GM19035 (cell line): ENCODE measurements around the gene TRIM9.
"Not testable (repeated sequence)": the region's sequence is repeated elsewhere in the genome, so short reads cannot be mapped to it uniquely, and the experiment has no call there.

Experiments
- ATAC-seq: cut with Tn5 transposase; IDR thresholded peaks from one replicate; pipeline ENCODE4 v1.9.1; 2021; ENCODE audit not compliant: unreplicated experiment

Gene TRIM9

GRCh38 chr14:50967790-50968189 lies 127.1 kb downstream of the TRIM9 start:
- ATAC-seq: no peak

DNA sequence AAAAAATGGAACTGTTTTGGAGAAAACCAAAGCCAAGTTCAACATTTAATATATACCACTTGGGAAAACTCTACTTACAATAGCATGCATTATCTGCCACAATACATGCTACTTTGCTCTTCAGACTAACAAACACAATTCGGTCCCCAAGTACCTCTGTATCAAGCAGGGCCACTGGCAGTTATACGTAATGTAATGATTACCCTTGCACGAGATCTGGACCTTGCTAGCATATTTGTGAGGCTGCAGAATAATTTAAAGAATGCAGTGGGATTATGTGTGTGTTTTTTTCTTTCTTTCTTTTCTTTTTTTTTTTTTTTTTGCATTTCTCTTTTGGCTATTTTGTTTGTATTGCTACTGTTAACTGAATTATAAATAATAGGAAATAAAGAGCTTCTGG lies 127.8 kb downstream of the TRIM9 start:
- no peak for ATAC-seq

DNA sequence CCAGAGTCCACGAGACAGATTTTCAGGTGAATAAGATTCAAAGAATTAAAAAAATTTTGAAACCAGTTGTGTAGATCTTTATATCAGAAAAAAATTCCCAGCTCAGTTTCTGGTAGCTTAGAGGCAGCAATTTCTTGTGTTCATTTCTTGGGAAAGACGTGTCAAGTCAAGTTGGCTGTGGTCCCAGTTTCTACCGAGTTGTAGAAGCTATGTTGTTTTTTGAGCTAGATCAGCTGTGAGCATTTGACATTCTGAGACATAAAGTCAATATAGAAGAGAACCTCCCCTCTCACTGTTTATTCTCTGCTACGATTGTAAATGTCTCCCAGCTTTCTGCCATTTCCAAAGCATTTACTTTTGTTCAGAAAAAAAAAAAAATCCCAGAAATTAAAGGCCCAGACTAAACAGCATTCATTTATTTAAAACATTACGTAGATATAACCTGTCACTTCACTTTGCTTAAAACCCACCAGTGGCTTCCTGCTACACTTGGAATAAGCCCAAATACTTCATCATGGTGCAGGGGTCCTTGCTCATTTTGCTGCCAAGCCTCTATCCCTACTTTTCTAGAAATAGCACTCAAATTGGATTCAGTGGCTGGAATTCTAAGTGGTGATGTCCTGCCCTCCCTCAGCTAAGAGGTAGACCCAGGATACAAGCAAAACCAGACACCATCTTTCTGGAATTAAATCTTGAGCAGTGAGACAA lies 130.1 kb downstream of the TRIM9 start:
- no peak for ATAC-seq

- no peak for ATAC-seq
Observed at GRCh38 chr14:50963919-50964318, 131.0 kb downstream of the TRIM9 start.

- ATAC-seq: no peak
Observed at GRCh38 chr14:50961605-50962221, 133.2 kb downstream of the TRIM9 start.

DNA sequence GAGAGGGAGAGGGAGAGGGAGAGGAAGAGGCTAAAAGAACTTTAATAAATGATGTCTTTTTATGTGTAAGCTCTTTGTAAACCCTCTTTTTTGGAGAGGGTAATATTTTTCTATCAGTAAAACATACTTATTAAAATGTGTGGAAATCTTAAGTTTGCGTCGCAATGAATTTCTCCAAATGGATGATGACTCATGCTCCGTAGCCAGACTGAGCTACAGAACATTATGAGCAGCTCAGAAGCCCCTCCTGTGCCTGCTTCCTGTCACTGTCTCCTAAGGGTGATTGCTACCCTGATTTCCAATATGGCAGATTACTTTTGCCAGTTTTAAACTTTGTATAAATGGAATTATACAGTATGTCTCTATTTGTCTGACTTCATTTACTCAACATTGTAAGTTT lies 137.6 kb downstream of the TRIM9 start:
- ATAC-seq: no peak

DNA sequence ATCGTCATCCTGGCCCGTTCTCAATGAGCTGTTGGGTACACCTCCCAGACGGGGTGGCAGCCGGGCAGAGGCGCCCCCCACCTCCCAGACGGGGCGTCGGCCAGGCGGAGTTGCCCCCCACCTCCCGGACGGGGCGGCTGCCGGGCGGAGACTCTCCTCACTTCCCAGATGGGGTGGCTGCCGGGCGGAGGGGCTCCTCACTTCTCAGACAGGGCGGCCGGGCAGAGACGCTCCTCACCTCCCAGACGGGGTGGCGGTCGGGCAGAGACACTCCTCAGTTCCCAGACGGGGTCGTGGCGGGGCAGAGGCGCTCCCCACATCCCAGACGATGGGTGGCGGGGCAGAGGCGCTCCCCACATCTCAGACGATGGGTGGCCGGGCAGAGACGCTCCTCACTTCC lies 138.5 kb downstream of the TRIM9 start:
- not testable (repeated sequence) for ATAC-seq

DNA sequence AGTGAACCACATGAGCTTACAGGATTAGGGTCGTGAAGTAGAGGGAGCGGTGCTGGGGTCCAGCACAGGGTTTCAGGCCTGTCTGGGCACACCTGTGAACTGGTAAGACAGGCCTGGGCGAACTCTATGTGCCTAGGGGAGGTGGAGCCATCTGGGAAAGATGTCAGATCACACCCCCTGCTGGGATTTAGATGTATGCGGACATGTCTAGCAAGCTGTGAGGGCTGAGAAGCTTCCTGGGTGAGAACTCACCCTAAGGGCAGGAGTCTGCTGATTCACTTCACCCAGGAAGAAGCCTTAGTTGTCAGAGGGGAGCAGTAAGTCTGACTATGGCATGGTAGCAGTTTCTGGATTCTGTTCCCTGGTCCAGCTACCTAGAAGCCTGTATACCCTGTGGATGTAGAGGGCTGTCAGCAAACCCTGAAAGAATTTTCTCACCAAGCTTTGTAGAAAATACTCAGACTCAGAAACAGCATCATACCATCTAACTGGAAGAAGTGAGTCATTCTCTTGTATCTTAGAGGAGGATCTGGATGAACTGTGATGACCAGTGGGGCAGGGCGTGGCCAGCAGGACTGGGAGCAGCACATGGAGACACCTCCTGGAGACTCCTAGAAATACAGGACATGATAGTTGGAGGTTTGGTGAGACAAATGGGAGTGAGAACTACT lies 139.4 kb downstream of the TRIM9 start:
- no peak for ATAC-seq

DNA sequence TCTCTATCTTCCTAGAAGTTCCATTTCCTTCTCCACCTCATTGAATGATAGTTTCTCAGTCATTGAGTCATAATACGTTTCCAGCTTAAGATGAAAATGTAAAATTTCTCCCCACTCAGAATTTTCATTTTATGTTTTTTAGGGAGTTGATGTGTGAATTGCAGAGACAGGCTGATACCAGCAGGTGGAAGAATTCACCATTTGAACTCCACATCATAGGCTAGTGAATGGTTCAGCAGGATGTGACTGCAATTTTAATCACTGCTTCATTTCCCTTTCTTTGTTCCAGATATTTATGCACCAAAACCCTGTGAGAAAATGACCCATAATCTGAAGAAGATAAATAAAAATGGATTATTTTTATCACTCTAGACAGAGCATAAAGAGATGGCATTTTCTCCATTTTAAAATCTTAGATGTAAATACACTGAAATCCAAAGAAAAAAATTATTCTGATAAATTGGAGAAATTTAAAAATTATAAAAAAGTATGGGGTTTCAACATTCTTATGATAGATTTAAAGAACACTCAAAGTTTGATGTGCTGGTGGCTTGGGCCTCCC lies 140.0 kb downstream of the TRIM9 start:
- no peak for ATAC-seq

DNA sequence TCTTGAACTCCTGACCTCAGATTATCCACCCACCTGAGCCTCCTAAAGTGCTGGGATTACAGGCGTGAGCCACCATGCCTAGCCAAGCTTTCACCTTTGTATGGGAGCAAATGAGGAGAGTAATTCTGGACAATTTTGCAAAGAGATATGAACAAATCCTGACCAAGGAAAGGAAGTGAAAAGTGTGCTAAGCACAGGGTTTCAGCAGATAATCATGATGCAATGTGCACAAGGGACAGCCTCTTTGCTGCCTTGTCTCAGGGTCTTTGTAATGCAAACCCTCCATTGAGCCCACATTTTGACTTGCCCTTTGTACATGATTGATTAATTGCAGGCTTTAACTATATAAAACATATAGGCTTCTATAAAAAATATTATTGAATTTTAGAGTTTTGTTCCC lies 141.4 kb downstream of the TRIM9 start:
- no peak for ATAC-seq

DNA sequence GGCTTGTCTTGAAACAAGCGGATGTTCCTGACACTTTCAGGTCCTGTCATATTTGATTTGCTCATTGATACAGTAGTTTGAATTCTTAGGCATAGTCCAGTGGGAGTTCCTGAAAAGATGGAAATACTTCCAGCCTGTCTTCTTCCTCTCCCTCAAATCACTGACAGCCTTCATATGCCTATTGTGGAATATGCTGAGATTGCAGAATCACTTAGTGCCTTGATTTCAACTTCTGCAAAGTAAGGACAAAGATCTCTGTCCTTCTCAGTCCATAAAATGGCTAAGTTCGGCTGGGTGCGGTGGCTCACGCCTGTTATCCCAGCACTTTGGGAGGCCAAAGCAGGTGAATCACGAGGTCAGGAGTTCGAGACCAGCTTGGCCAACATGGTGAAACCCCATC lies 143.9 kb downstream of the TRIM9 start:
- no peak for ATAC-seq

- ATAC-seq: no peak
Observed at GRCh38 chr14:50948205-50948604, 146.7 kb downstream of the TRIM9 start.

DNA sequence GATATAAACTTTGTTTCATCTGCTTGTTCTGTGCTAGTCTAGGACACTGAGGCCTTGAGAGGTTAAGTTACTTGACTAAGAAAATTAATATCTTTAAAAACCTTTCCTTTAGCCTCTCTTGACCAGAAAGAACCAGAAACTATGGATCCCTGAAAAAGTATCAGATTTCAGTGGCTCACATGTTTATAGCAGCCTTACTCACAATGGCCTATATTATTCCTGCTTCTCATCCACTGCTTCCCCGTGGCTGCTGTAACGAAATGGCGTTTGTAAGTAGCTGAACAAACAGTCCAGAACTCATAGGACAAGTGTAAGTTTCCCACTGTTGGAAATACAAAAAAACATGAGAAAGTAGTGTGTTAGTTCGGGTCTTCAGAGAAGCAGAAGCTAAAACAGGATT lies 147.5 kb downstream of the TRIM9 start:
- no peak for ATAC-seq

DNA sequence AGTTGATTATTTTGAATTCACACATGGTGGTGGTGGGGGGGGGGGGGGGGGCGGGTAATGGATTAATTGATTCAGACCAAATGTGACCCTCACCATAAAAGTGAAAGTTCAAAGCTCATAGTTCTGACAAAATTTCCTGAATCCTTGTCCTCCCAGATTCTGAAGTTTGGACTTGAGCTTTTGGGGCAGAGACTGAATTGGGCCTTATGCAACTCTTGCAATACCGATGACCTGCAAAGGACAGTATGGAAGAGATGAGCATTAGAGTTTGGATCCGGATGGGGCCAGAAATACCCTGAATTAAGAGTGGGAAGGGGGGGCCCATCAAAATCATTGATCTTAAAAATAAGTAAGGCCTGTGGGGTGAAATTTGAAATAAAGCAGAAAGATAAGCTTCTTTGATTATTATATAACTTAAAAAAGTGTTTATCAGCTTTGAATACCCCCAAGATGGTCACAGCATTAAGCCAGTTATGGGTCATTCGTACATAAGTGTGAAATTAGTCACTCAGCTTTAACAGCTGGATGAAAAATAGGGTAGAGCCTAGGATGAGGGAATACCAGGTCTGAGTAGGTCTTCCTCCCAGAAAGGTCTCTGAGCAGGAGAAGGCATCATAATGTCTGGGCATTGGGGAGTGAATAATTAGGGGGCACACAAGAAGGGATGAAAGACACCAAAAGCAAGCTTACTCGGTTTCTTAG lies 148.5 kb downstream of the TRIM9 start:
- no peak for ATAC-seq

DNA sequence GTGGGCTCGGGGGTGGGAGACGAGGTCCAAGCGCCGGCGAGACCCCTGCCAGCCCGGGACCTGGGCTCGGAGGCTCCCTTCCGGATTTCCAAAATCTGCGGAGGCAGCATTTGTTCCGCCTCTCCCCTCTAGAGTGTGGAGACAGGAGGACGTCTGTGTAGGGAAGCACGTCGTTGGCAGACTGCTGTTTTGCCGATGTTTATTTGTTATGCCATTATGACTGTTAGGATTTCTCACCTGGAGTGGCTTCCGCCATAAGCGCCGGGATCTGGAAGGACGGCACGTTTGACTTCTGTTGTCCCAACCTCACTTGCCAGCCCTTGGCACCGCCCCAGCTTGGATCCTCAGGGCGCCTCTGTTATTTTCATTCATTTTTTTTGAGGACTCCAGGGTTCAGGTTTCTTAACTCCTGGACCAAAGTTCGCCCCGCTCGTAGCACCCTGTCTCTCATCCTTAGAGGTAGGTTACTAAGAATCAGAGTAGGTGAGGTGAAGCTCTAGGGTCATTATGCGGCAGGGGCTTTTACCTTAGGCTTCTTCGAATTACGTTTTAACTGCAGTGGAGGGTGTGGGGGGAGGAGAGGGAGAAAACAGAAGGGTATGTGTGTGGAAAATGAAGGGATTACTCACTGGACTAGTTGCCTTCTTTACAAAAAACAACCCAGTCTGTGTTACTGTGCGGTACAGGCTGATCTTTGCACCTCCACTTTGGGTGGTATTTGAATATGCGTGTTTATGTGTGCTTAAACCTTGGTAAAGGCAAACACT lies 150.1 kb downstream of the TRIM9 start:
- peak; percentile 30 for ATAC-seq

DNA sequence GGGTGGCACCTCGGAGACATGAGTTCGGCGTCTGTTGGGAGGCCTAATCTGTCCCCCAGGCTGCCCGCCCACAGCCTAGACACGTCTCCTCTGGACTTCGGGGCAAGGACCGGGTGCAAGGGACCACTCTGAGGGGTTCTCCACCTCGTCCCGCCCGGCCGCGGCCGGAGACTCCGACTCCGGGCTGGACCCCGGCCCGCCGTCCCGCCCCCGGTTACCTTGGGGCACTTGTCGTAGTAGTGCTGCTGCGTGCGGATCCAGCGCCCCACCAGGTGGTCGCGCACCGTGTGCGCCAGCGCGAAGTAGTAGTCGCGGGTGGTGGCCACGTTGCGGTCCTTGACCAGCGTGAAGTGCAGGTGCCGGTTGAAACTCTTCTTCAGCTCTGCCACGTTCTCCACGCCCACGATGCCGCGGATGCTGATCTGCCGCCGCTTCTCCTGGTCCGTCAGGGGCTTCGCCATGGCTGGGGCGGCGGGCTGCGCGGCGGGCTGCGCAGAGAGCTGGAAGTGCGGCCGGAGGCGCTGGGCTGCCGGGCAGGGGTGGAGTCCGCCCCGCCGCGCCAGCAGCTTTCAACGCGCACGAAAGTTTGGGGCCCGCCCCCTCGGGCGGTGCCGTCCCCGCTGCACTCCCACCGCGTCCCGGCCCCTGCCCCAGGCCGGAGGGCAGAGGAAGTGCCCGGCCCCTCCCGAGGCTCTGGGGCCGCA lies 150.8 kb downstream of the TRIM9 start, which contains the start of gene PYGL:
Gene PYGL, minus strand, starts transcription at position 541 of the 704 bp plus-strand sequence. Its CDS starts 80 bp downstream, at position 461.
- peak; percentile 81 for ATAC-seq

DNA sequence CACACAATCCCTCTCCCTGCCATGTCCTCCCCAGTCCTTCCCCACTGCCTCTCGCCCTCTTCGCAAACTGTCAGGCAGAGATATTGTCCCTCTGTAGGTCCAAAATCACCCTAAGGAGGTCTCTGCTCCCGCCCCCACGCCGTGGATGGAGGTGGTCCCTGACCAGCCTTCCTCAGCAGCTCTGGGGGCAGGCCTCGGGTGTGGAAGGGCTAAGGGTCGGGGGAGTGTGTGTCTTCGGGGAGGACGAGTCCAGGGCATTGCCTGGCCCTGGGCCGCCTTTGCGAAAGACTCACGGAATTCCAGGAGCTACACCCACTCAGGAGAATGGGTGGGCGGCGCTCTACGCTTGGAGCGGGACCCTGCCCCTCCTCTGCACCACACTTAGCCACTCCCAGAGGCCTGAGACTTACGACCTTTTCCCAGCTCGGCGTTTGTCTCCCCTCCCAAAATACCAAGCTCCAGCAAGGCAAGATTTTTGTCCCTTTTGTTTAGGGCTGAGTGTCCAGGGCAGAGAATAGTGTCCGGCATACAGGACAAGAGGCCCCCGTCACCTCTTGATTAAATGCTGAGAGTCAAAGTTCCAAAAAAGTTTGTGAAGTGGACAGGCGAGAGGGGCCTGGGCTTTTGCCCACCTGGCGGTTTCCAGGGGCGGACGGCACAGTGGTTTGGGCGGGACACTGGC lies 151.5 kb downstream of the TRIM9 start:
- no peak for ATAC-seq

- not testable (repeated sequence) for ATAC-seq
Observed at GRCh38 chr14:50941638-50942037, 153.3 kb downstream of the TRIM9 start.

DNA sequence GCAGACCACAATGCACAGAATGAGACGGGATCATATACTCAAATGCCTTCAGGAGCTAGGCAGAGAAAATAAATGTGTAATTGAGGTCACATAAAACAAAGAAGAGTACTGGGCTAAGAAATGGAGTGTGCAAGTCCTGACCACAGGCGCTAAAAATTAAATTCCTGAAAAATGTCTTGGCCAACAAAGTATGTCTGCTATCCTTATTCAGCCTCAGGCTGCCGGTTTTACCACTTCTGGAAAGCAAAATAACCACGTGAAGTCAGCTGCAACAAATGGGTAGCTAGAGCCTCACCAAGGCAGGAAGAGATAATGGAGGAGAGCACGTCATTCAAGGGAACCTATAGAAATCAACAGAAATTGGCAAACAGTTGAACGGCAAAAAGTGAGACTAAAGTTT lies 153.8 kb downstream of the TRIM9 start:
- ATAC-seq: no peak
